Lung (tissue), 12 donors: ENCODE data around the gene LYPD6B. TPM values are rescaled to one million over a fixed set of nuclear protein-coding genes. Genes with fewer than 3 reads are reported as not detected.
A peak's percentile ranks its signal among the peaks of the same experiment; 100 is the strongest.

Experiments
- ATAC-seq: fragments of 200-7000 bp; cut with Tn5 transposase; one replicate; pipeline ENCODE4 v1.9.1; 2020; ENCODE audit warnings: moderate number of reproducible peaks; ENCODE audit not compliant: insufficient read depth, low FRiP score
- DNase-seq, 3 donors: peaks; one replicate each; pipeline ENCODE4 v3.0.0-alpha.2; 2013 to 2017
- H3K27ac ChIP-seq, 2 donors: one replicate each; pipeline ENCODE4 v1.5.1; 2013; ENCODE audit warnings: mild to moderate bottlenecking in 2 of 2, moderate library complexity in 2 of 2, control low read depth in 1 of 2, inconsistent platforms in 1 of 2, low read depth in 1 of 2, low read length in 1 of 2
- H3K27me3 ChIP-seq, 3 donors: one replicate each; pipeline ENCODE4 v1.5.1; 2013; ENCODE audit warnings: low read length in 2 of 3; ENCODE audit not compliant: control insufficient read depth in 3 of 3, insufficient read depth in 3 of 3
- H3K36me3 ChIP-seq, 4 donors: one replicate each; pipeline ENCODE4 v1.5.1; 2013; ENCODE audit warnings: low read length in 4 of 4, mild to moderate bottlenecking in 1 of 4, moderate library complexity in 1 of 4; ENCODE audit not compliant: control insufficient read depth in 4 of 4, insufficient read depth in 4 of 4
- H3K4me1 ChIP-seq, 5 donors: one replicate each; pipeline ENCODE4 v1.5.1; 2013; ENCODE audit warnings: low read length in 5 of 5, mild to moderate bottlenecking in 2 of 5, moderate library complexity in 1 of 5; ENCODE audit not compliant: control insufficient read depth in 5 of 5, insufficient read depth in 5 of 5
- H3K4me3 ChIP-seq: one replicate; pipeline ENCODE4 v1.5.1; 2013; ENCODE audit warnings: mild to moderate bottlenecking, control low read depth, moderate library complexity
- H3K9ac ChIP-seq, 2 donors: one replicate each; pipeline ENCODE4 v1.5.1; 2013; ENCODE audit warnings: low read length in 2 of 2, control low read depth in 1 of 2; ENCODE audit not compliant: insufficient read depth in 1 of 2
- H3K9me3 ChIP-seq, 4 donors: one replicate each; pipeline ENCODE4 v1.5.1; 2013; ENCODE audit warnings: low read length in 3 of 4, mild to moderate bottlenecking in 1 of 4, moderate library complexity in 1 of 4; ENCODE audit not compliant: control insufficient read depth in 4 of 4, insufficient read depth in 3 of 4
- WGBS, 2 donors: extraction: QIAGEN DNeasy Blood & Tissue Kit; methylation state at CpG; one replicate each; pipeline ENCODE4 v1.1.7; 2013; 5-methylcytosine and 5-hydroxymethylcytosine counted together
- polyA plus RNA-seq, 2 donors: library from polyadenylated mRNA; stranded (reverse); fragments of 200-250 nt; gene quantifications; one replicate each; pipeline ENCODE4 v1.2.1, GENCODE V29; 2013
- total RNA-seq, 2 donors: library from RNA; depleted of rRNA in 1 of 2; stranded (reverse); fragments of >200 nt in 1 of 2; gene quantifications; one replicate each; pipeline ENCODE4 v1.2.1, GENCODE V29; 2014 to 2021
- TF ChIP-seq, protein P1 (sequence below): IDR thresholded peaks from 2 replicates; pipeline ENCODE4 v1.5.1; 2012; ENCODE audit warnings: mild to moderate bottlenecking; ENCODE audit errors: control extremely low read depth, extremely low read depth
- donor health status: control.
- donor health status: control.
- donor health status: Bipolar disorder and iron deficiency.
- donor health status: healthy.
- donor health status: DM: yes; HTN: yes; CAD: no.

LYPD6B gene
- total and polyA plus RNA-seq, 4 donors, result 2.5 to 12.4 (median 3.4) TPM

DNA sequence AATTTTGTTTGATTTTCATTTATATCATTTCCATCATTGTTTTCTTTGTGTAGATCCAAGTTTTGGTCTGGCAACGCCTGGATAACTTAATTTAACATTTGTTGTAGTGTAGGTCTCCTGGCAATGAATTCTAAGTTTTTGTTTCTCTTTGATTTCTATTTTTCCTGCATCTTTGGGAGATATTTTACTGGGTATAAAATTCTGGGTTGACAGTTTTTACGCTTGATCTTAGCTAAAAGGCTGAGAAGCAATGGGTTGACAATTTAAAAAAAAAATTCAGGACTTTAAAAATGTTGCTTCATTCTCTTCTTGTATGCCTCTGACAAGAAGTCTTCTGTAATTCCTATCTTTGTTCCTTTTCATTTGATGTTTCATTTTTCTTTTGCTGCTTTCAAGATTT is 8.6 kb downstream of the LYPD6B start:
- TF ChIP-seq, protein P1, sequence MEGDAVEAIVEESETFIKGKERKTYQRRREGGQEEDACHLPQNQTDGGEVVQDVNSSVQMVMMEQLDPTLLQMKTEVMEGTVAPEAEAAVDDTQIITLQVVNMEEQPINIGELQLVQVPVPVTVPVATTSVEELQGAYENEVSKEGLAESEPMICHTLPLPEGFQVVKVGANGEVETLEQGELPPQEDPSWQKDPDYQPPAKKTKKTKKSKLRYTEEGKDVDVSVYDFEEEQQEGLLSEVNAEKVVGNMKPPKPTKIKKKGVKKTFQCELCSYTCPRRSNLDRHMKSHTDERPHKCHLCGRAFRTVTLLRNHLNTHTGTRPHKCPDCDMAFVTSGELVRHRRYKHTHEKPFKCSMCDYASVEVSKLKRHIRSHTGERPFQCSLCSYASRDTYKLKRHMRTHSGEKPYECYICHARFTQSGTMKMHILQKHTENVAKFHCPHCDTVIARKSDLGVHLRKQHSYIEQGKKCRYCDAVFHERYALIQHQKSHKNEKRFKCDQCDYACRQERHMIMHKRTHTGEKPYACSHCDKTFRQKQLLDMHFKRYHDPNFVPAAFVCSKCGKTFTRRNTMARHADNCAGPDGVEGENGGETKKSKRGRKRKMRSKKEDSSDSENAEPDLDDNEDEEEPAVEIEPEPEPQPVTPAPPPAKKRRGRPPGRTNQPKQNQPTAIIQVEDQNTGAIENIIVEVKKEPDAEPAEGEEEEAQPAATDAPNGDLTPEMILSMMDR, result no peak
- H3K36me3 ChIP-seq, result no peaks in the 10 kb centered on the region
- no peak overlapping the region for H3K4me3 ChIP-seq
- H3K9ac ChIP-seq, result no peak overlapping the region
- DNase-seq, result no peak
- 89 to 91% methylated on average over 2 of the region's 2 CpGs for WGBS, 2 donors
- H3K27me3 ChIP-seq, result peaks cover 0 to 2% (median 0%) of the 10 kb centered on the region in 3 donors
- H3K27ac ChIP-seq, result no peak overlapping the region
- H3K9me3 ChIP-seq, result peaks cover 0 to 3% (median 2%) of the 10 kb centered on the region in 4 donors
- H3K4me1 ChIP-seq, result no peaks in the 10 kb centered on the region
- ATAC-seq, result no peak

DNA sequence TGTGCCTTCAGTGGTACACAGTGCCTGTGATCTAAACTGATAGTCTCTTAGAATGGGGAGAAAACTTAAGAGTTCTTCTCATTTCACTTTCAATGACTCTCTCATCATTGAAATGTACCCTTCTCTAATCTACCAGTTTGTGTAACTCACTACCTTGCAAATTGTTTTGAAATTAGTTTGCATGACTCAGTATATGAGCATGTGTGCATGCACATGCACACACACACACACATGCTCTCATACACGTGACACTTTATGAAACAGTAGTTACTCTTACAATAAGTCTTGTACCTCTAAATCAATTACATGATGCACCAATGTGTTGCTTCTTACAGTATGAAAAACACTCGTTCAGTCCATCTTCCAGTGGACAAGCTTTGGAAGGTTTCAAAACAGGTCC is 10.6 kb downstream of the LYPD6B start:
- 87 to 94% methylated on average over 2 of the region's 2 CpGs for whole genome bisulfite sequencing, 2 donors
- no peak for ATAC-seq
- TF ChIP-seq, protein P1, result no peak
- no peak overlapping the region for H3K4me3 ChIP-seq
- no peak for DNase-seq
- H3K9me3 ChIP-seq, result peaks cover 0 to 3% (median 2%) of the 10 kb centered on the region in 4 donors
- no peaks in the 10 kb centered on the region for H3K36me3 ChIP-seq
- no peak overlapping the region for H3K27ac ChIP-seq
- H3K4me1 ChIP-seq, result no peaks in the 10 kb centered on the region
- H3K27me3 ChIP-seq, result no peaks in the 10 kb centered on the region
- H3K9ac ChIP-seq, result no peak overlapping the region

DNA sequence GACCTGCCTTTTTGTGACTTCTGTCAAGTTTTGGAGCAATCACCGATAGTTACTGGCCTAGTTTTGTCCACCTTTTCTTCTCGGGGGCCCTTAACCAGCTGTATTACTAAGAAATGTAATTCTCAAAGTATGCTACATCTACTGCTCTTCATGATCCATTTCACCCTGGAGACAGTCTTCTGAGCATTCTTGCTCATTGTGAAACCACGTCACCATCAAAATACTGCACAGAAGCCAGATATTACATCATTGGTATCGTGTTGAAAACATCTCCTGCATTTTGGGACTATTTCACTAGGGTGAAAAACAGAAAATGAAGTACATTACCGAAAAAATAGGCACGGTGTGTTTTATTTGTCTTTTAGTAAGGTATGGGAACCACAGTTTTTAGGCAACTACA is 11.7 kb downstream of the LYPD6B start:
- ATAC-seq (no peak), DNase-seq (peak in 2 of 3 donors; percentile 58 to 70)
- 68 to 72% methylated on average over 6 of the region's 6 CpGs for WGBS, 2 donors
- Histone ChIP-seq H3K27ac (no peak overlapping the region), H3K4me3 (no peak overlapping the region), H3K4me1 (no peaks in the 10 kb centered on the region), H3K9ac (no peak overlapping the region), H3K36me3 (no peaks in the 10 kb centered on the region), H3K27me3 (no peaks in the 10 kb centered on the region), H3K9me3 (peaks cover 0 to 3% (median 2%) of the 10 kb centered on the region in 4 donors)
- TF ChIP-seq, protein P1, result no peak

DNA sequence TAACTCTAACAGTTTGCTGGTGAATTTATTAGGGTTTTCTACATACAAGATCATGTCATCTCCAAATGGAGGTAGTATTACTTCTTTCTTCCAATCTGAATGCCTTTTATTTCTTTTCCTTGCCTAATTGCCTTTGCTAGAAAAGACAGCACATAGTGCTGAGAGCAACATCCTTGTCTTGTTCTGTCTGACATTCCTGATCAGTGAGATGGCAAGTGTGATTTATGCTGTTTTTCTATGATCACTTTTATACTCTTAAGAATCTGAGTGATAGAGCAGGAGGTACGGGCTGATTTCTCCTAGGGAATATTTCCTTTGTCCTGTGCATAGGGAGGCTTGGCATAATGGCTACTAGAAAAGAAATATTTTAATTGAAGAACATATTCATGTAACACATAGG is 17.3 kb downstream of the LYPD6B start:
- Histone ChIP-seq H3K4me3 (no peak overlapping the region), H3K27ac (no peak overlapping the region), H3K9ac (no peak overlapping the region), H3K36me3 (no peaks in the 10 kb centered on the region), H3K27me3 (no peaks in the 10 kb centered on the region), H3K9me3 (no peaks in the 10 kb centered on the region), H3K4me1 (peaks cover 0 to 24% (median 15%) of the 10 kb centered on the region in 5 donors)
- WGBS, 2 donors, result 82 to 92% methylated on average over 1 of the region's 1 CpG
- ATAC-seq (no peak), DNase-seq (no peak)
- TF ChIP-seq, protein P1, result no peak
